D721Med (cell line): Measurements from ENCODE around the gene TMEM178A.
"Not testable (repeated sequence)": the region's sequence is repeated elsewhere in the genome, so short reads cannot be mapped to it uniquely, and the experiment has no call there.

Experiments used
- DNase-seq: peaks from one replicate; pipeline ENCODE4 v3.0.0; 2011; ENCODE audit warnings: low spot score; ENCODE audit not compliant: insufficient read length
- FAIRE-seq: peaks from 2 replicates; lab custom pipeline; 2011; peaks lifted over from hg19 to GRCh38; lab: Jason Lieb, UNC
- CTCF ChIP-seq: IDR thresholded peaks from 2 replicates; pipeline ENCODE4 v1.5.1; 2012; ENCODE audit warnings: mild to moderate bottlenecking, control low read depth; ENCODE audit not compliant: insufficient read depth; ENCODE audit errors: missing control alignments

Gene TMEM178A

DNA sequence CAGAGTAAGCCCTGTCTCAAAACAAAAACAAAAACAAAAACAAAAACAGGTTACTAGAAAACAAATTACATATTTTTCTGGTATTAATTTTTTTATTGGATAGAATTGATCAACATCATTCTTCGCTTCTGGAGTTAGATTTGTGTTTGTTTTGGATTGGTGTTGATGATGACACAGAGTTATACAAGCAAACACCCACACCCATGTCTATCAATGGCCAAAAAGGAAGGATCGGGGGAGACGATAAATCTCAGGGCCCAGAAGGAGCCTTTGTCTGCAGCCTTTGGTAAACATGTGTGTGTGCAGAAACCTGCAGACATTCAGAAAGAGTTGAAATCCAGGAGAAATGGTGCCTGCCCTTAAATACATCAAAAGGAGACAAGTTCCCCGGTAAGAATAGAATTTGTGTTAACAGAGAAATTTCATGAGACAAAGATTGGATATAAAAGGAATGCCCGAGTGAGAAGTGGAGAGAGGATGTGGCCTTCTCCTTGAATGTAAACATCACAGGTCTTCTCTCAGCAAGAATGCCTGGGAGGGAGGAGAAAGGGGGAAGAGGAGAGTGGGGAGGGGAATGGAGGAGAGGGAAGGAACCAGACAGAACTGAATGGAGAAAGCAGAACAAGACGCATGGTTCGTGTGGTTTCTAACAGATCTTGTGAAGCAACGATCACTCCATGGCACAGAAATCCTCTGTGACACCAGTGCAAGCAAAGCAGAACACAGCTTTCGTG is 40.4 kb upstream of the TMEM178A start:
- no peak for TF ChIP-seq CTCF
- FAIRE-seq: no peak
- no peak for DNase-seq

DNA sequence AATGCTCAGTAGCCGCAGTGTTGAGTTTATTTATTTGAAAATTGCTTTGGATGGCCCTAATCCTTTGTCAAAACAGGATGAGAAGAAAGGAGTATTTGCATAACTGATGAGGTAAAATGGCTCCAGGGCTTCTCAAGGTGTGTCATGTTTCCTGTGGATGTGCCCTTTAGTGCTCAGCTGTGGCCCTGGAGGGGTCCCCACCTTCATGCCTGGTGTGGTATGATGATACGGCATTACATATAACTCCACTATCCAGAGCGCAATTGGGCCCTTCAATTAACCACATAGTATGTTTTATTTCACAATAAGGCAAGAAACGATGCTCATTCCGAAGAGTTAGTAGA is 39.8 kb upstream of the TMEM178A start:
- no peak for FAIRE-seq
- DNase-seq: no peak
- TF ChIP-seq CTCF: no peak

GRCh38 chr2:39628346-39628745 is 37.4 kb upstream of the TMEM178A start:
- FAIRE-seq, DNase-seq: not testable (repeated sequence)

DNA sequence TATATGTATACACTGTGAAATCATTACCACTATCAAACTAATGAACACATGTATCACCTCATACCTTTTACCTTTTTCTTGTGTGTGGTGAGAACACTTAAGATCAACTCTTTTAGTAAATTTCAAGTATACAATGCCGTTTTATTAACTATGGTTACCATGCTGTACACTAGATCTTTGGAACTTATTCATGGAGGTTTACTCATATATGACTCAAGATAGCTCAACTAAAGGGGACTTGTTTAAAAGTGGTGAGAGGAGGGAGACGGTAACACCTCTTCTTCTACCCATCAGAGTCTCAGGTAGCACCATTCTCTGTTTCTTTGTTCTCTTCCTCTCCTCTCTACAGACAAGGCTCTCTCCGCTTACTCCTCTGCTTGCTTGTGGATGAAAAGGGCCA is 36.1 kb upstream of the TMEM178A start:
- DNase-seq (no peak), FAIRE-seq (no peak)
- TF ChIP-seq CTCF: no peak

DNA sequence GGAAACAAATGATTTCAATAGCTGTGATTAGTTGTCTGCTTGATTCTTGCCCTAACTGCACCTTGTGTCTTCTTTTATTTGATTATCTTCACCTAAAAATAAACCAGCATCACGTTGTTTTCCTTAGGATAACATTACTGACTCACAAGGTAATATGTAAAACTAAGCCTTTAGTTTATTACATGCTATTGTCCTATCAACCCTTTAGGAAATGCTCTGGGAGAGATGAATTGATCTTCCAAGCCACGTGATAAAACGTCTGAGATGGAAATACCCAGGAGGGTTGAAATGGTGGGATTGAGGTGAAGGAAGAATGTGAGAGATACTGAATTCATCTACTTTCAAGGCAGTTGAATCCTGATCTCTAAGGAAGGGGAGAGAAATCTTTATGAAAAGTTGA is 34.5 kb upstream of the TMEM178A start:
- FAIRE-seq (no peak), DNase-seq (no peak)
- TF ChIP-seq CTCF: no peak

- DNase-seq (no peak), FAIRE-seq (no peak)
- no peak for TF ChIP-seq CTCF
Measured at GRCh38 chr2:39631718-39632117, 34.0 kb upstream of the TMEM178A start.

GRCh38 chr2:39632876-39633275 is 32.8 kb upstream of the TMEM178A start:
- TF ChIP-seq CTCF: no peak
- no peak for FAIRE-seq
- no peak for DNase-seq
